ENCODE data around the gene ATAT1.

Gene ATAT1

DNA sequence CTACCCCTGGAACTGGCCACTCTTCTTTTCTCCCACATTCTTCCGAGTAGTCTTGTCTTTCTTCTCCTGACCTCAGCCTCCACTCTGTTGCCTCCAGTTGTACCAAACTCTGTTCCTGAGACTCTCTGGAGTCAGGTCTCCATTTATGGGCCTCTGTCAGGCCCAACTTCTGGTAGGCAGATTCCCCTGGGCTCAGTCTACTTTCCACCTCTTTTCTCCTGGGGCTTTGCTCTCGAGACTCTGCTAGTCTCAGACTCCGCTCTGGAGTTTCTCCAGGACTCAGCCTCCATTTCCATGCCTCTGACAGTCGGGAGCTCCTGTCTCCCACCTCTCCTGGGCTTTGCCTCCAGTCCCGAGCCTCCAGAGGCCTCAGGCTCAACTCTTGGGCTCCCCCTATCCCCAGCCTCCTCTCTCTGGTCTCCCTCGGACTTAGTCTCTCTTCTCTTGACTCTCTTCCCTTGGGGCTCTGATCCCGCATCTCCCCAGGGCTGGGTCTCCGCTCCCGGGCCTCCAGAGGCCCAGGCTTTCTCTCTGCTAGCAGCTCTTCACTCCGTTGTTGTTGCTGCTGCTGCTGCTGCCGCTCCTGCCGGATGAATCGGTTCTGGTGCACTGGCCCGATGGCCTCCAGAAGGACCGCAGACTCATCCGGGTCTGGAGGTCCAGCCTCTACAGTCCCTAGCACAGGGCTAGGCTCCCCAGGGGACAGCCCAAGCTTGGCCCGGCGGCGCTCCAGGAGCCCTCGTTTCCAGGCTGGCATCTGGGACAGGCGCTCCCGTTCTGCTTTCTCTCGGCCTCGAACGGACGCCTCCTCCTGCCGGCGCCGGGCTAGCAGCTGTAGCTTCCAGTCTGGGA, 58.7 kb downstream of the ATAT1 start:
- H3K4me3 ChIP-seq (ENCODE audit: low read depth, low read length), result peak overlapping the region; percentile 75
- DNase-seq (ENCODE audit: low read depth), result no peak
- TF ChIP-seq, protein P1, sequence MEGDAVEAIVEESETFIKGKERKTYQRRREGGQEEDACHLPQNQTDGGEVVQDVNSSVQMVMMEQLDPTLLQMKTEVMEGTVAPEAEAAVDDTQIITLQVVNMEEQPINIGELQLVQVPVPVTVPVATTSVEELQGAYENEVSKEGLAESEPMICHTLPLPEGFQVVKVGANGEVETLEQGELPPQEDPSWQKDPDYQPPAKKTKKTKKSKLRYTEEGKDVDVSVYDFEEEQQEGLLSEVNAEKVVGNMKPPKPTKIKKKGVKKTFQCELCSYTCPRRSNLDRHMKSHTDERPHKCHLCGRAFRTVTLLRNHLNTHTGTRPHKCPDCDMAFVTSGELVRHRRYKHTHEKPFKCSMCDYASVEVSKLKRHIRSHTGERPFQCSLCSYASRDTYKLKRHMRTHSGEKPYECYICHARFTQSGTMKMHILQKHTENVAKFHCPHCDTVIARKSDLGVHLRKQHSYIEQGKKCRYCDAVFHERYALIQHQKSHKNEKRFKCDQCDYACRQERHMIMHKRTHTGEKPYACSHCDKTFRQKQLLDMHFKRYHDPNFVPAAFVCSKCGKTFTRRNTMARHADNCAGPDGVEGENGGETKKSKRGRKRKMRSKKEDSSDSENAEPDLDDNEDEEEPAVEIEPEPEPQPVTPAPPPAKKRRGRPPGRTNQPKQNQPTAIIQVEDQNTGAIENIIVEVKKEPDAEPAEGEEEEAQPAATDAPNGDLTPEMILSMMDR (IDR thresholded peaks at IDR 0.05; ENCODE audit: low read depth, low read length, missing control alignments), result peak; percentile 48

DNA sequence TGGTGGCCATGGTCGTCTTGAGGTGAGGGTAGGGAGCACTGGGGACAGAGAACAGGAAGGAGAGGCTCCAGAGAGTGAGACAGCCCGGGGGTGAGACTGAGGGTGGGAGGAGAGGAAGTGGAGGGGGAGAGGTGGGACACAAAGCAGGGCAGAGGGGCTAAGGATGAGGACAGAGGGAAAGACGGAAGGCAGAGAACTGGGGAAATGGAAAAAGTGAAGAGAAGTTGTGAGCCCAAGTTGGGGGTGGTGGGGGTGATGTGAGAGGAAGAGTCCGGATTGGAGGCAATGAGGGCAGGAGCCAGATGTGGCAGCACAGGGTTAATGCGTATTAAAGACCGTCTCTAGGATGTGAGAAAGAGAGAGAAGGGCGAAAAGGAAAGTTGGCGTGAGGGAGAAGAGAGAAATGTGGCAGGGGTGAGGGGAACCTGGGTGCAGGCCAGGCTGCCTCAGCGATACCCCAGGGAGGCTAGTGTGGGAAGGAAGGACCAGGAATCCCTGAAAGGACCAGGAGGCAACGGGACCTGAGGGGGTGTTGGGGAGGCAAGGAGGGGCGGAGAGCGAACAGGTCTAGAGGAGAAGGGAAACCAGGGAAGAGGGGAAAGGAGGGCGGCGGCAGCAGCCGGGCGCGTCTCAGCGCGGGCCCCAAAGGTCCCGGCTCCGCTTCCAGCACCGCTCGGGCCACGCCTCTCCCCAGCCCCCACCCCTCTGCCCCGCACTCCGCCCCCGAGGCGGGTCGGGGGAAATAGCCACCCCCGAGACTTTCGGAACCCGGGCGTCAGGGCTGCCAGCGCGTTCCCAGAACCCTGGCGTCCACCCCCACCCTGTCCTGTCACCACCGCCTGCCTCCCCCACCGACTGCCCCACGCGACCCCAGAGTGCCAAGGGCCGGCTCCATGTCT, 59.6 kb downstream of the ATAT1 start, which contains the start of gene PPP1R18:
Gene PPP1R18 (minus strand): TSS at position 637 of the 899 bp plus-strand sequence. CDS start 627 bp downstream, at position 10.
- TF ChIP-seq, protein P1 (IDR thresholded peaks at IDR 0.05; ENCODE audit: low read depth, low read length, missing control alignments), result no peak
- no peak for DNase-seq (ENCODE audit: low read depth)
- peak within 1 kb of the TSS; percentile 75 for H3K4me3 ChIP-seq (ENCODE audit: low read depth, low read length)

DNA sequence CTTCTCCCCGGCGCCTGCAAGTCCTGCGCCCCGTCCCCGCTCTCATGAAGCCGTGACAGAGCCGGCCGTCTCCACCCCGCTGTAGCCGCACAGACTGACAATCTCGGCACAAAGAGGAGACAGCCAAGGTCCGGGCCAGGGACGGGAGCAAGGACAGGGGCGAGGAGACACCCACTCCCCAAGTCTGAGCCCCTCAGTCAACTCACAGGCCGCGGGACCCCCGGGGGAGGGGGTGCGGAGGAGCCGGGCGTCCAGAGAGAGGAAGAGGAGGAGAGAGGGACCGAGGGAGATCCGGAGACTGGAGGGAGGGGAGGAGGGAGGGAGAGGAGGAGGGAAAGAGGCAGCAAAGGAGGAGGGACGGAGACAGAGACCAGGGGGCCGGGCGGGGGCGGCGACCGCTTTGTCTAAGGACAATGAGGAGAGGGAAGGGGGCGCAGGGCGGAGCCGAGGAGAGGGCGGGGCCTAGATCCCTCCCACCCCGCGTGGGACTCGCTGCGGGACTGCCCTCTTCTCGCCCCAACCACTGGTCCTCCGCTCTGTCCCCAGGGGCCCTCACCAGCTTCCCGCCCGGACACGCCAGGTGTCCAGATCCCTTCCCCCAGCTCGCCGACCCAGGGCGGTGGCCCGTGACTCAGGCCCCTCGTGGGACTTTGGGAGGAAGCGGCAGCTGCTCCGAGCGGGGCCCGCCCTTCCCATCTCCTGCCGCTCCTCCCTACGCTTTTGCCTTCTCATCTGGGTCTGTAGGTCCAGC, 60.4 kb downstream of the ATAT1 start:
- TF ChIP-seq, protein P1 (IDR thresholded peaks at IDR 0.05; ENCODE audit: low read depth, low read length, missing control alignments), result no peak
- peak overlapping the region; percentile 75 for H3K4me3 ChIP-seq (ENCODE audit: low read depth, low read length)
- peak; percentile 79 for DNase-seq (ENCODE audit: low read depth)

DNA sequence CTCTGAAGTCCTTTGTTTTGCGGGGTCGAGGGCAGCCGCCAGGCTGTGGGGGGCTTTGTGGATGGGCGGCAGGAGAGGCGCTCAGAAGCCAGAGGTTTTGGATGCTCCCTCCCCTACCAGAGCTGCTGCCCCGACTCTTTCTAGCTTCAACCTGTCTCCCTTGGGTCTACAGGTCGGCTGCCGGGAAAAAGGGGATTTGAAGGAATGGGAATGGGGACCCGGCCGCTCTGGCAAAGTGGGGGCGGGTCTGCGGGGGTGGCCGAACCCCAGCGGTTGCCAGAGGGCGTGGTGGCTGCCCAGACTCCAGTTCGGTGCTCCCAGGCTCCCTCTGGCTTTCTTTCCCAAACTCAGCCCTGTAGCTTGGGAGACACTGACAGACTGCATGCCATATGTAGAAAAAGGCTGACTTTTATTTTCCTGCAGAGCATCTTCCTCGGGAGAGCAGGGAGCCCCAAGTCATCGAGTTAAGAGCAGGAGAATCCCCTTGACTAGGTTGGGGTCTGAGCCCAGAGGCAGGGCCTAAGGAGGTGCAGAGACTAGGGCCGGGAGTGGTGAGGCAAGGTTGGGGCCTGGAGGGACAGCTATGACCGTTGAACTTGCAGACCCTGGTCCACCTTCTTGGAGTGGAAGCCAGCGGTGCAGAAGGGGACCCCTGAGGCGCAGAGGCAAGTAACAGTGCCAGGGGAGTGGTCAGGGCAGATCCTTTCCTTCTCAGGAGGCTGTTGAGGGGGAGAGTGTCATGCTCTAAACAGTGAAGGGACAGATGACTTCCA, 61.2 kb downstream of the ATAT1 start:
- TF ChIP-seq, protein P1 (IDR thresholded peaks at IDR 0.05; ENCODE audit: low read depth, low read length, missing control alignments), result no peak
- DNase-seq (ENCODE audit: low read depth), result no peak
- peak overlapping the region; percentile 75 for H3K4me3 ChIP-seq (ENCODE audit: low read depth, low read length)

DNA sequence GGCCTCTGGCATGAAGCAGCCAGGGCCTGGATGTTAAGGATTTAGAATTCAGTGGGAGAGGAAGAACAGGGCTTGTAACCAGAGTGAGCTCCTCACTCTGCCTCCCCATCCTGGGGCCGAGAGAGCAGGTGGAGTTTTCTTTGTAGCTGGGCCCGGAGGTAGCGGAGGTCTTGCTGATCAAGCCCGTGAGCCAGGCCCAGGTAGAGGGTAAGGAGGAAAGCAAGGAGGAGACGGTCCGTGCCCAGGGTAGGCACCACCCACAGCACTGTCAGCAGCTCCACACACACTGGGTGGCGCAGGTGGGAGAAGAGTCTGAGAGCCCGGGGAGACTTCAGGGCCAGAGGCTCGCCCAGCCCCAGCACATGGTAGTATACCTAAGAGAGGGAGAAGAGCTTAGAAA, 61.9 kb downstream of the ATAT1 start:
- DNase-seq (ENCODE audit: low read depth), result no peak
- TF ChIP-seq, protein P1 (IDR thresholded peaks at IDR 0.05; ENCODE audit: low read depth, low read length, missing control alignments), result peak; percentile 26
- H3K4me3 ChIP-seq (ENCODE audit: low read depth, low read length), result peak overlapping the region; percentile 75
